GM19463 (cell line): ENCODE data around the gene MFSD11.
"Not testable (repeated sequence)": the region's sequence is repeated elsewhere in the genome, so short reads cannot be mapped to it uniquely, and the experiment has no call there.

Experiments
- ATAC-seq: cut with Tn5 transposase; IDR thresholded peaks from one replicate; pipeline ENCODE4 v1.9.1; 2021; ENCODE audit warnings: mild to moderate bottlenecking, moderate library complexity; ENCODE audit not compliant: unreplicated experiment

The MFSD11 gene

GRCh38 chr17:76793775-76794174 lies 55.9 kb downstream of the MFSD11 start:
- no peak for ATAC-seq

GRCh38 chr17:76796081-76796480 lies 58.2 kb downstream of the MFSD11 start:
- ATAC-seq = no peak

GRCh38 chr17:76797241-76797840 lies 59.4 kb downstream of the MFSD11 start:
- no peak for ATAC-seq

- ATAC-seq = no peak
These were observed 63.8 kb downstream of the MFSD11 start for GRCh38 chr17:76801706-76802105.

GRCh38 chr17:76805319-76805718 lies 67.4 kb downstream of the MFSD11 start:
- ATAC-seq = no peak

GRCh38 chr17:76806151-76806550 lies 68.2 kb downstream of the MFSD11 start:
- not testable (repeated sequence) for ATAC-seq

- not testable (repeated sequence) for ATAC-seq
These were observed 68.8 kb downstream of the MFSD11 start for GRCh38 chr17:76806767-76807166.

- no peak for ATAC-seq
These were observed 70.4 kb downstream of the MFSD11 start for GRCh38 chr17:76808326-76808725.

- ATAC-seq = no peak
These were observed 73.0 kb downstream of the MFSD11 start for GRCh38 chr17:76810956-76811355.

GRCh38 chr17:76811834-76812233 lies 73.9 kb downstream of the MFSD11 start:
- ATAC-seq = no peak

- no peak for ATAC-seq
These were observed 74.3 kb downstream of the MFSD11 start for GRCh38 chr17:76812263-76812662.

GRCh38 chr17:76812968-76813367 lies 75.0 kb downstream of the MFSD11 start:
- no peak for ATAC-seq

- not testable (repeated sequence) for ATAC-seq
These were observed 78.1 kb downstream of the MFSD11 start for GRCh38 chr17:76815907-76816589.

- ATAC-seq = no peak
These were observed 78.7 kb downstream of the MFSD11 start for GRCh38 chr17:76816590-76817135.

- ATAC-seq = no peak
These were observed 82.1 kb downstream of the MFSD11 start for GRCh38 chr17:76820039-76820438.

GRCh38 chr17:76820561-76820960 lies 82.6 kb downstream of the MFSD11 start:
- ATAC-seq = no peak

GRCh38 chr17:76822184-76822778 lies 84.4 kb downstream of the MFSD11 start:
- ATAC-seq = no peak

- ATAC-seq = no peak
These were observed 86.2 kb downstream of the MFSD11 start for GRCh38 chr17:76824093-76824492.

- no peak for ATAC-seq
These were observed 88.6 kb downstream of the MFSD11 start for GRCh38 chr17:76826330-76827068.

GRCh38 chr17:76827736-76828135 lies 89.8 kb downstream of the MFSD11 start:
- ATAC-seq = no peak
